GM18519 (cell line): ENCODE results near the gene GDF7.
A peak's percentile ranks its signal among the peaks of the same experiment; 100 is the strongest.

Experiments used
- ATAC-seq: cut with Tn5 transposase; IDR thresholded peaks from one replicate; pipeline ENCODE4 v1.9.1; 2021; ENCODE audit warnings: mild to moderate bottlenecking, moderate library complexity; ENCODE audit not compliant: unreplicated experiment, low FRiP score

The GDF7 gene

DNA sequence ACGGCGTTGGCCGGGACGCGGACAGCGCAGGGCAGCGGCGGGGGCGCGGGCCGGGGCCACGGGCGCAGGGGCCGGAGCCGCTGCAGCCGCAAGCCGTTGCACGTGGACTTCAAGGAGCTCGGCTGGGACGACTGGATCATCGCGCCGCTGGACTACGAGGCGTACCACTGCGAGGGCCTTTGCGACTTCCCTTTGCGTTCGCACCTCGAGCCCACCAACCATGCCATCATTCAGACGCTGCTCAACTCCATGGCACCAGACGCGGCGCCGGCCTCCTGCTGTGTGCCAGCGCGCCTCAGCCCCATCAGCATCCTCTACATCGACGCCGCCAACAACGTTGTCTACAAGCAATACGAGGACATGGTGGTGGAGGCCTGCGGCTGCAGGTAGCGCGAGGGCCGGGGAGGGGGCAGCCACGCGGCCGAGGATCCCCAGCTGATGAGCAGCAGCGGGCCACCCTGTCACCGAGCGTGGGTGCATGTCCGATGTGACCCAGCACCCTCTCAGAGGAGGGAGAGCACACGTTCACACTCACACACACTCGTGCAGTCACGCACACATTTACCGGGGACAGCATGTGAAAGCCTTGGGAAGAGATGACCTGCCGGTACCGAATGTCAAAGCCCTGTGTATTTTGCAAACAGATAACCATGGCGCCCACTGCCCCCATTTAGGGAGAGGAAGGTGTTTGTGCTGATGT, 4.2 kb downstream of the GDF7 start:
- ATAC-seq = no peak

DNA sequence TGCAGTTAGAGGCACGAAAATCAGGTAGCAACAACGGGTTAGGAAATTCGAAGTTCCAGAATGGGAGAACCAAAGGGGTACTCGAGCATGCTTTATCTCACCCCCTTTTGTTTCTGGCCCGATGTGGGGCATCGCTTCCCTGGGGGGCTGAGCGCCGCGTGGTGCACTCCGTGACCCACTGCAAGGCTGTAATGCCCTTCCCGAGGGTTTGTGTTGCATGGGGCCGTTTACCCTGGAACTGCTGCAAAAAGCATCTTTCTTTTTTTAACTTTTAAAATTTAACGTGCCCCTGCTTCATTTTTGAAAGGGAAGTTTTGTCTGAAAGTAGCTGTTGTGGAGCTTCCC, 4.8 kb downstream of the GDF7 start:
- no peak for ATAC-seq

GRCh38 chr2:20672201-20672951, 5.4 kb downstream of the GDF7 start:
- no peak for ATAC-seq

GRCh38 chr2:20673686-20674308, 6.9 kb downstream of the GDF7 start:
- ATAC-seq = no peak

GRCh38 chr2:20674309-20674965, 7.5 kb downstream of the GDF7 start:
- ATAC-seq = no peak

DNA sequence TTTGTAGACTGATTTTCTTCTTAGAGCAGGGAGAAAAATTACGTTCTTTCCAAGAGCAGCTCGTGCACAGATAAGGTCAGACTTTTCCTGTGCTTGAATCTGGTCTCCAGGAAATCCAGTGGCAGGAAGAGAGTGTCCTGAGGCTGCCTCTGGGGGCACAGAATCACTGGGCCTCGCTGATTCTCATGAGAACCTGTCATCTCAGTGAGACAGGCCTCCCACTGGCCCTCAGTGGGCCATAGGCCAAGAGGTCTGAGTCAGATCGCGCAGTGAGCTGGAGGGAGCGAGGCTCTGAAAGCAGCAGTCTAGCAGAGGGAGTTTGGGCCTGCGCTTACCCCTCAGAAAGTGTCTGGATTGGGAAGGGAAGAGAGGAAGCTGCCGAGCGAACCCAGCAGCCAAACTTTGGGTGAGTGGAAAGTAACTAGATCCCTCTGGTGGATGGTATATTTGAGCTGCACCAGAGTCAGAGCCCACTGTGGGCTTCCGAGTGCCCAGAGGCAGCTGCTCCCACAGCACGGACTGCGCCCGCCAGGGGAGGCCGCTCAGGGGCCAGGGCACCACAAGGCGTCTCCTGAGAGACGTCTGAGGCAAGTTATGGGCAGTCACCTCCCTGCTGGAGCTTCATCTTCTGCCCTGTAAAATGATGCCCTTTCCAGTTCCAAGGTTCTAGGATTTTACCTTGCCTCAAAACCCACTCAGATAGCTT, 8.2 kb downstream of the GDF7 start:
- no peak for ATAC-seq

DNA sequence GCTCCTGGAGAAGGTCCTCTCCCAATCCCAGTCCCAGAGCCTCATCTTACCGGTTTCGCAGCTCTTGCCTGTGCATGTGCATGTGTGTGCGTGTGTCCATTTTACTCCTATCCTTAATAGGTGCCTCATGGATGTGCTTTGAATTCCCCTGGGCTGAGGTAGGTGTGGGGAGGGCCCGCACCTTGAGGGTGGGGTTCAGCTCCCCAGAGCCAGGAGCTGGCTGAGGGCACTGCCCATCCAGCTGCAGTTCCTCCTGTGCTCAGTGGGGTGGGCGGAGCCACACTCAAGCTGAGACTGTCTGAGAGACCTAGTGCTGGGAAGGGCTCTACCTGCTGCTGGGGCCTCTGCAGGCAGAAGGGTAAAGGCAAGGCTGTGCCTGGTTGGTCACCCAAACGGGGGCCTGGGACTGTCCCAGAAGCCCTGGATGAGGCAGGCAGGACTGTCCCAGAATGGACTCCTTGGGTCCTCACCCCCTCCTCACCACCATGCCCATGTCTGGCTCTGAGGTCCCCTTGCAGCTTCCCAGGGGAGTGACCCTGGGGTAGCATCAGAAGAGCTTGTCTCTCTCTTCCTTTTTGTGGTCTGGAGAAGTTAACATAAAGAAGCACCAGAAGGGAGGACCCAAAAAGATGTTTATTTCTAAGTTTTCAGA, 8.9 kb downstream of the GDF7 start:
- peak; percentile 61 for ATAC-seq

- peak; percentile 61 for ATAC-seq
These were observed 9.6 kb downstream of the GDF7 start for GRCh38 chr2:20676353-20677215.

- peak; percentile 19 for ATAC-seq
These were observed 10.5 kb downstream of the GDF7 start for GRCh38 chr2:20677301-20678085.

GRCh38 chr2:20678086-20678395, 11.1 kb downstream of the GDF7 start:
- no peak for ATAC-seq

GRCh38 chr2:20678780-20679179, 11.8 kb downstream of the GDF7 start:
- no peak for ATAC-seq

DNA sequence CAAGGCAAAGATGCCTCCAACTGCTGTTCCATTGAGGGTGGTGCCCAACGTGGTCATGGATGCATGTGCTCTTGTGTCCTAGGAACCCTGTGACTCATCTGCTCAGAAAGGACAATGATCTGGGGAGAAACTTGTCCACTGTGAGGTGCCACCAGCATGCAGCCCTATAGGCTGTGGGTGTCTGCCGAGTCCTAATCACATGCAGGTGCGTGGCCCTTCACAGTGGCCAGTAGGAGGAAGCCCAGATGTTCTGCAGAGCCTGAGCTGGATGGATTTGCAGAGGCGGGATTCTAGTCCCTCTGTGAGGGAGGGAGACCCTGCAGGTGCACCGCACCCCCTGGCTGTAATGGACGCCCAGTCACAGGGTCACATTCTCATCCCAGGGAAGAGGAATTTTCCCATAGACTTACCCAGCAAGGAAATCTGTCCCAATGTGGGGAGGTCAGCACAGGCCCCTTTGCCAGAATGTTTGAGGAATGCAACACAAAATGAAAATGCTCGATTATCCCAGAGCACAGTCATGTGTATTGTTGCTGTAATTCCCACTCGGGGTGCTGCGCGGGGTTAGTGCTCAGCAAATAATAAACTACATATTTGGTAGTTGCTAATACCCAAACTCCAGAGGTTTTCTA, 13.9 kb downstream of the GDF7 start:
- no peak for ATAC-seq

GRCh38 chr2:20682167-20682920, 15.4 kb downstream of the GDF7 start:
- ATAC-seq = no peak

- no peak for ATAC-seq
These were observed 17.7 kb downstream of the GDF7 start for GRCh38 chr2:20684581-20685063.

DNA sequence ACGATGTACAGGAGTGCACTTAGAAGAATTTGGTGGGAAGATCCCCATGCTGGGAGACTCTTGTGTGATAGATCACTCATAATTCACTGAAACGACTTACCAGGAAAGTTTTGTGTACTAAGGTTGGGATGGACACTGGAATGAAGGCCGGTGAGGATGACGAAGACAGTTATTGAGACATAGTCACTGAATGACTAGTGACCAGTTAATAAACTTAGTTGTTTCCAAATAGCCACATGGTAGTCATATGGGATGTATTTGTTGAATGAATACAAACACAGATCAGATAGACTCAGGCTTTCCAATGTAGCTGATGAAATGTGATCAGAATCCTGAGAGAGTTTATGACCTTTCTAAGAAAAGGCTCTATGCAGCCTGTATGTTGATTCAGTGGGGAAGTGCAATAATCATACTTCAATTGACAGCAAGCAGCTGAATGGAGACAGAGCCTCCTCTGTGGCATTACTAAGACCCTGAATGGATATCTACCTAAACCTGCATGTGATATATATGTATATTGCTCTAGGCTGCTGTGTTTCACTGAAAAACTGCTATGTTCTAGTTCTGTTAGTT, 20.4 kb downstream of the GDF7 start:
- ATAC-seq = no peak

DNA sequence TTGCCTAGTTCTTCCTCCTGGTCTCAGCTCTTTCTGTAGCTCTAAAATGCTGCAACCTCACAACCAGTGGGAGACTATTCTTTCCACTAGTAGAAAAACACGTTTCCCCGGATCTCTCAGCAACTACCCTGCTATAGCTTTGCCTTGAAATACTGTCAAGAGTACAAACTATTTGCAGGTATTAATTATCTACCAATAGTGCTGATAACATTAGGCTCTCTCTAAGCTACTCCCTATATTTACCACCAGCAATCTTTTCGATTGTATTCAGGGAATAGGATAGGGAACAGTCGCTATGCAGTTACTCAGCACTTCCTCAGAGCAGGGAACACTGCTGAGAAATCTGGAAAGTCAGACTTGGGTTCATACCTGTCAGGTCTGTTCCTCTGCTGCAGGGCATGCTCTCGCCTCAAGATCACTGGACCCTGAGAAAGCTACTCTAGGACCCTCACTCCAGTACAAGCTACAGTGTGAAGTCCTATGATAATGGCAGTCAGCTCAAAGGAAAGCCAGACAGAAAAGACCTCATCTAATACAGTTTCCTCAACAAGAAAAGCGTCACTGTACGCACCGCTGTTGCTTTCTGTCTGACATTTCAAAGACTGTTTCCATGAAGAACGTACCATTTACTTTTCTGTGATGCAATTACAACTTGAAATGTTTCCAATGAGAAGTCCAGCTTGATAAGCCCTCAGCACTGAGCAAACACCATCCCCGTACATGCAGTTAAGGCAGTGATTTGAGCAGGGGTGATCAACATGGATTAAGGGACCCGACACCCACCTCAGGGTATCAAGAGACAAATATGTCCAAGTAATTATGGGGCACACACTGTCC, 22.7 kb downstream of the GDF7 start:
- no peak for ATAC-seq
